SK-MEL-5 (cell line): ENCODE data around the gene SYNRG. TPM values are rescaled to one million over a fixed set of nuclear protein-coding genes. Genes with fewer than 3 reads are reported as not detected.

Source experiments
- DNase-seq: peaks from one replicate; pipeline ENCODE4 v3.0.0-alpha.2; 2016; ENCODE audit warnings: low read depth, low spot score
- in situ Hi-C: cut with HindIII; loops from 2 replicates; pipeline ENCODE4 v1.10.0; 2016; ENCODE audit warnings: low sequenced_read_pairs, high pct_unique_total_duplicates, low pct_unique_long_range_greater_than_20kb
- total RNA-seq: library from RNA; depleted of rRNA; stranded (reverse); fragments of >200 nt; shearing (Covaris generic); gene quantifications from 2 replicates; pipeline ENCODE4 v1.2.3, GENCODE V29; 2014

SYNRG gene
- total RNA-seq, 1 experiment from 2014 or later = 10.0 TPM

- DNase-seq = peak; percentile 63
- in situ Hi-C loops = no loop called here
Observed at GRCh38 chr17:37490022-37490587, 119.1 kb downstream of the SYNRG start.

- in situ Hi-C loops = no loop called here
- DNase-seq = peak; percentile 82
Observed at GRCh38 chr17:37489197-37490001, 119.8 kb downstream of the SYNRG start, which contains the start of gene DUSP14. TSS of gene DUSP14 (plus strand) at chr17:37489891. CDS start at chr17:37512273, 22,382 bp downstream.

GRCh38 chr17:37488607-37489196, 120.5 kb downstream of the SYNRG start:
- peak; percentile 66 for DNase-seq
- in situ Hi-C loops = no loop called here

- in situ Hi-C loops = no loop called here
- peak; percentile 93 for DNase-seq
Observed at GRCh38 chr17:37488009-37488604, 121.1 kb downstream of the SYNRG start.

GRCh38 chr17:37485938-37486570, 123.2 kb downstream of the SYNRG start:
- DNase-seq = no peak
- in situ Hi-C loops = no loop called here

GRCh38 chr17:37483311-37484039, 125.7 kb downstream of the SYNRG start:
- in situ Hi-C loops = no loop called here
- DNase-seq = peak; percentile 93

- in situ Hi-C loops = no loop called here
- no peak for DNase-seq
Observed at GRCh38 chr17:37481001-37481665, 128.1 kb downstream of the SYNRG start.

- DNase-seq = no peak
- in situ Hi-C loops = no loop called here
Observed at GRCh38 chr17:37480427-37480826, 128.8 kb downstream of the SYNRG start.

GRCh38 chr17:37479025-37479424, 130.2 kb downstream of the SYNRG start:
- in situ Hi-C loops = no loop called here
- DNase-seq = no peak

GRCh38 chr17:37478187-37478586, 131.0 kb downstream of the SYNRG start:
- in situ Hi-C loops = no loop called here
- DNase-seq = no peak

- in situ Hi-C loops = no loop called here
Observed at GRCh38 chr17:37476431-37477120, 132.6 kb downstream of the SYNRG start.

GRCh38 chr17:37475731-37476420, 133.3 kb downstream of the SYNRG start:
- no peak for DNase-seq
- in situ Hi-C loops = no loop called here

More at GRCh38 chr17:37476431-37477120, 132.6 kb downstream of the SYNRG start:
- no peak for DNase-seq

GRCh38 chr17:37470181-37470580, 139.0 kb downstream of the SYNRG start:
- no peak for DNase-seq
- in situ Hi-C loops = no loop called here

- in situ Hi-C loops = no loop called here
- no peak for DNase-seq
Observed at GRCh38 chr17:37466471-37466870, 142.7 kb downstream of the SYNRG start.

GRCh38 chr17:37465069-37465616, 144.1 kb downstream of the SYNRG start:
- in situ Hi-C loops = no loop called here
- DNase-seq = peak; percentile 6
